HG03521 (cell line): ENCODE results near the gene PARP8.
"Not testable (repeated sequence)": the region's sequence is repeated elsewhere in the genome, so short reads cannot be mapped to it uniquely, and the experiment has no call there.

ENCODE experiments used
- ATAC-seq: cut with Tn5 transposase; IDR thresholded peaks from one replicate; pipeline ENCODE4 v1.9.1; 2021; ENCODE audit warnings: mild to moderate bottlenecking, moderate library complexity; ENCODE audit not compliant: unreplicated experiment

PARP8 gene

GRCh38 chr5:50675385-50675784, 8.9 kb downstream of the PARP8 start:
- ATAC-seq: no peak

GRCh38 chr5:50679554-50679953, 13.1 kb downstream of the PARP8 start:
- not testable (repeated sequence) for ATAC-seq

GRCh38 chr5:50684721-50685120, 18.3 kb downstream of the PARP8 start:
- ATAC-seq: no peak

- no peak for ATAC-seq
Measured at GRCh38 chr5:50687548-50687947, 21.1 kb downstream of the PARP8 start.

- ATAC-seq: no peak
Measured at GRCh38 chr5:50691399-50692016, 25.1 kb downstream of the PARP8 start.

GRCh38 chr5:50694027-50694590, 27.7 kb downstream of the PARP8 start:
- no peak for ATAC-seq

- ATAC-seq: not testable (repeated sequence)
Measured at GRCh38 chr5:50694626-50695025, 28.2 kb downstream of the PARP8 start.

- ATAC-seq: no peak
Measured at GRCh38 chr5:50697739-50698138, 31.3 kb downstream of the PARP8 start.

- ATAC-seq: no peak
Measured at GRCh38 chr5:50699737-50700136, 33.3 kb downstream of the PARP8 start.

- no peak for ATAC-seq
Measured at GRCh38 chr5:50700706-50701105, 34.3 kb downstream of the PARP8 start.

GRCh38 chr5:50702615-50703366, 36.4 kb downstream of the PARP8 start:
- no peak for ATAC-seq

- ATAC-seq: no peak
Measured at GRCh38 chr5:50703367-50703666, 36.9 kb downstream of the PARP8 start.

GRCh38 chr5:50704730-50705129, 38.3 kb downstream of the PARP8 start:
- no peak for ATAC-seq

GRCh38 chr5:50709471-50709870, 43.0 kb downstream of the PARP8 start:
- no peak for ATAC-seq

GRCh38 chr5:50710838-50711237, 44.4 kb downstream of the PARP8 start:
- ATAC-seq: no peak

- peak; percentile 92 for ATAC-seq
Measured at GRCh38 chr5:50711280-50711679, 44.8 kb downstream of the PARP8 start.

GRCh38 chr5:50712479-50712878, 46.0 kb downstream of the PARP8 start:
- ATAC-seq: no peak

GRCh38 chr5:50715001-50715400, 48.6 kb downstream of the PARP8 start:
- ATAC-seq: no peak

- no peak for ATAC-seq
Measured at GRCh38 chr5:50716134-50716533, 49.7 kb downstream of the PARP8 start.

GRCh38 chr5:50717651-50718050, 51.2 kb downstream of the PARP8 start:
- ATAC-seq: peak; percentile 66

- ATAC-seq: no peak
Measured at GRCh38 chr5:50720061-50720710, 53.7 kb downstream of the PARP8 start.

- ATAC-seq: no peak
Measured at GRCh38 chr5:50722223-50722622, 55.8 kb downstream of the PARP8 start.
